Gastroesophageal sphincter (tissue), 3 donors: ENCODE data around the gene RPL18.
A peak's percentile ranks its signal among the peaks of the same experiment; 100 is the strongest.

Source experiments
- CTCF ChIP-seq, 4 experiments: fragments of 200-600 bp in 2 of 4; fragments of 450-650 bp in 2 of 4; sonication (generic) in 1 of 4; IDR thresholded peaks; one replicate each; pipeline ENCODE4 v1.5.1; 2017 to 2019; ENCODE audit warnings: antibody characterized with exemption in 4 of 4, mild to moderate bottlenecking in 2 of 4, moderate library complexity in 2 of 4
- POLR2A ChIP-seq, 2 donors: fragments of 450-650 bp; IDR thresholded peaks; one replicate each; pipeline ENCODE4 v1.6.1; 2017; ENCODE audit warnings: antibody characterized with exemption in 2 of 2, mild to moderate bottlenecking in 2 of 2, moderate library complexity in 1 of 2

GRCh38 chr19:48618916-48619691 lies at the start of gene RPL18, which contains the start of gene SPHK2:
- TF ChIP-seq POLR2A (IDR thresholded peaks at IDR 0.05) (peak; percentile 89 to 94), CTCF (IDR thresholded peaks at IDR 0.05) (no peak)
